Endothelial cell of umbilical vein (primary cell): ENCODE measurements around the gene SRBD1. TPM values are rescaled to one million over a fixed set of nuclear protein-coding genes. Genes with fewer than 3 reads are reported as not detected.

ENCODE experiments used
- BruUV-seq: library from RNA; stranded (reverse); fragments of 400-500 nt; replicated peaks from 2 replicates; lab custom pipeline; 2021; lab: Mats Ljungman, UMichigan
- CTCF ChIA-PET: fragments of 300-600, 350-600 bp; sonication (Branson Sonifier 250); formaldehyde crosslinking; loops from one replicate; lab custom pipeline; 2021; ENCODE audit warnings: antibody characterized with exemption, inconsistent platforms; lab: Charles Lee
- POLR2A ChIA-PET: fragments of 300-600, 350-600 bp; sonication (Branson Sonifier 250); formaldehyde crosslinking; loops from one replicate; lab custom pipeline; 2021; ENCODE audit warnings: antibody characterized with exemption, inconsistent platforms; lab: Charles Lee
- DNase-seq: peaks from one replicate; pipeline ENCODE4 v3.0.0-alpha.2; 2011; ENCODE audit warnings: low read depth, low spot score
- FAIRE-seq: peaks from 2 replicates; lab custom pipeline; 2011; peaks lifted over from hg19 to GRCh38; lab: Jason Lieb, UNC
- H2AFZ ChIP-seq: 2 replicates; pipeline ENCODE4 v1.6.0; 2012; ENCODE audit warnings: low read depth, low read length, control low read depth, inconsistent platforms
- H3K27ac ChIP-seq: 2 replicates; pipeline ENCODE4 v1.5.1; 2011; ENCODE audit warnings: low read depth, mild to moderate bottlenecking, control low read depth, low read length, moderate library complexity; ENCODE audit not compliant: insufficient read depth
- H3K27me3 ChIP-seq, 2 experiments: 2 replicates each; pipeline versions ENCODE4 v1.6.0 to v1.6.1; 2011; ENCODE audit warnings: low read length in 2 of 2, mixed read lengths in 1 of 2; ENCODE audit not compliant: control insufficient read depth in 2 of 2, insufficient read depth in 2 of 2
- H3K36me3 ChIP-seq, 2 experiments: 2 replicates in 1 of 2; 3 replicates in 1 of 2; pipeline ENCODE4 v1.5.1; 2011; ENCODE audit warnings: low read length in 2 of 2, mild to moderate bottlenecking in 1 of 2, moderate library complexity in 1 of 2; ENCODE audit not compliant: control insufficient read depth in 2 of 2, insufficient read depth in 2 of 2; ENCODE audit errors: extremely low read depth in 1 of 2
- H3K4me1 ChIP-seq: 3 replicates; pipeline ENCODE4 v1.5.1; 2011; ENCODE audit warnings: mild to moderate bottlenecking, low read length; ENCODE audit not compliant: control insufficient read depth, insufficient read depth; ENCODE audit errors: extremely low read depth
- H3K4me2 ChIP-seq: 2 replicates; pipeline ENCODE4 v1.6.1; 2011; ENCODE audit warnings: low read length, control low read depth, mixed read lengths; ENCODE audit not compliant: insufficient read depth
- H3K4me3 ChIP-seq, 3 experiments: fragments of 200-600 bp in 1 of 3; sonication (generic), shearing (Covaris generic) in 1 of 3; replicated peaks in 1 of 3; 2 replicates each; pipeline ENCODE4 v1.5.1; 2011 to 2016; ENCODE audit warnings: control low read depth in 3 of 3, low read length in 3 of 3, mild to moderate bottlenecking in 2 of 3, inconsistent platforms in 1 of 3, low read depth in 1 of 3, moderate library complexity in 1 of 3; ENCODE audit not compliant: insufficient read depth in 1 of 3
- H3K79me2 ChIP-seq: 2 replicates; pipeline ENCODE4 v1.6.0; 2012; ENCODE audit warnings: low read length, inconsistent platforms; ENCODE audit not compliant: control insufficient read depth, insufficient read depth
- H3K9ac ChIP-seq: replicated peaks from 2 replicates; pipeline ENCODE3; 2011; ENCODE audit warnings: low read length, control low read depth; ENCODE audit not compliant: insufficient read depth; ENCODE audit errors: extremely low read depth
- H3K9me1 ChIP-seq: replicated peaks from 3 replicates; pipeline ENCODE4 v1.6.0; 2011; ENCODE audit warnings: mild to moderate bottlenecking, low read length; ENCODE audit not compliant: control insufficient read depth, insufficient read depth; ENCODE audit errors: extremely low read depth
- H3K9me3 ChIP-seq: replicated peaks from 2 replicates; pipeline ENCODE4 v1.5.1; 2012; ENCODE audit warnings: low read length, inconsistent platforms; ENCODE audit not compliant: control insufficient read depth, insufficient read depth
- H4K20me1 ChIP-seq: replicated peaks from 2 replicates; pipeline ENCODE3; 2011; ENCODE audit warnings: mild to moderate bottlenecking, low read length; ENCODE audit not compliant: control insufficient read depth, insufficient read depth; ENCODE audit errors: extremely low read depth
- FOS ChIP-seq: IDR thresholded peaks from 2 replicates; pipeline ENCODE4 v1.6.1; 2011; ENCODE audit warnings: mild to moderate bottlenecking, low read length, moderate library complexity, borderline replicate concordance; ENCODE audit not compliant: insufficient read depth
- GATA2 ChIP-seq: IDR thresholded peaks from 2 replicates; pipeline ENCODE4 v1.7.0; 2011; ENCODE audit warnings: low read depth, mild to moderate bottlenecking, moderate library complexity, mixed read lengths, low read length; ENCODE audit not compliant: insufficient read length, insufficient read depth
- JUN ChIP-seq: IDR thresholded peaks from 2 replicates; pipeline ENCODE4 v1.6.1; 2011; ENCODE audit warnings: borderline replicate concordance, low read depth; ENCODE audit not compliant: insufficient read length, insufficient read depth
- MYC ChIP-seq: IDR thresholded peaks from one replicate; pipeline ENCODE4 v1.6.1; 2011; ENCODE audit warnings: mild to moderate bottlenecking, low read depth, low read length
- POLR2A ChIP-seq: IDR thresholded peaks from 2 replicates; pipeline ENCODE4 v1.6.1; 2012; ENCODE audit warnings: low read depth, mild to moderate bottlenecking, control low read depth, low read length
- dilution Hi-C: fragments of 300-500 bp; cut with MboI; formaldehyde crosslinking; loops from one replicate; pipeline ENCODE4 v1.15.0; 2019; ENCODE audit warnings: low sequenced_read_pairs; ENCODE audit not compliant: extremely low pct_ligation_motif_present
- intact Hi-C: fragments of 100-400 bp; cut with micrococcal nuclease; formaldehyde crosslinking; loops from one replicate; pipeline ENCODE4 v1.10.0; 2022
- polyA plus RNA-seq, 4 experiments: library from polyadenylated mRNA; depleted of rRNA in 3 of 4; stranded (reverse) in 3 of 4; unstranded in 1 of 4; fragments of >200 nt; gene quantifications; 2 replicates each; pipeline versions ENCODE4 v1.2.1 to v1.2.3, GENCODE V29; 2011 to 2012; ENCODE audit warnings: missing spikeins in 1 of 4
- total RNA-seq: library from RNA; stranded (reverse); gene quantifications from 2 replicates; pipeline ENCODE4 v1.2.3, GENCODE V29; 2021

SRBD1 gene
- total and polyA plus RNA-seq, 2 donors (not counting 3 experiments of a cell fraction or from before 2014, with no cell fraction given) = 3.7 to 12.5 TPM

GRCh38 chr2:45459860-45460259 is 151.2 kb downstream of the SRBD1 start:
- H3K4me1 ChIP-seq = peaks cover 6% of the 10 kb centered on the region
- TF ChIP-seq GATA2 = peak; percentile 32
- TF ChIP-seq MYC = no peak
- no peak overlapping the region for H2AFZ ChIP-seq
- no peaks in the 10 kb centered on the region for H3K36me3 ChIP-seq
- dilution Hi-C loops = no loop called here
- no peak overlapping the region for H3K4me3 ChIP-seq
- no TSS peak for BruUV-seq
- no peaks in the 10 kb centered on the region for H3K9me3 ChIP-seq
- H3K9ac ChIP-seq = no peak overlapping the region
- FAIRE-seq = no peak
- DNase-seq = no peak
- CTCF ChIA-PET = interaction anchor here (2.3 kb wide), 1 partner anchor 10 kb away, joined by 5 read pairs; no protein-coding TSS in a partner anchor
- POLR2A ChIA-PET = no interaction called here
- H3K4me2 ChIP-seq = no peak overlapping the region
- no peaks in the 10 kb centered on the region for H3K79me2 ChIP-seq
- H3K27me3 ChIP-seq = no peaks in the 10 kb centered on the region
- no peaks in the 10 kb centered on the region for H3K9me1 ChIP-seq
- no peaks in the 10 kb centered on the region for H4K20me1 ChIP-seq
- no peak overlapping the region for H3K27ac ChIP-seq
- intact Hi-C loops = no loop called here

GRCh38 chr2:45458909-45459563 is 152.0 kb downstream of the SRBD1 start:
- Histone ChIP-seq H3K27ac (peak overlapping the region; percentile 16), H3K9ac (no peak overlapping the region), H3K79me2 (no peaks in the 10 kb centered on the region), H3K9me3 (no peaks in the 10 kb centered on the region), H3K36me3 (no peaks in the 10 kb centered on the region), H3K27me3 (no peaks in the 10 kb centered on the region), H3K4me1 (peaks cover 6% of the 10 kb centered on the region), H3K4me3 (no peak overlapping the region), H3K4me2 (peak overlapping the region; percentile 37), H3K9me1 (no peaks in the 10 kb centered on the region), H2AFZ (peak overlapping the region; percentile 57), H4K20me1 (no peaks in the 10 kb centered on the region)
- intact Hi-C loops = no loop called here
- FAIRE-seq = peak; percentile 68
- ChIA-PET CTCF (interaction anchor here (1.2 to 2.3 kb wide), 2 partner anchors 9 to 24 kb away, joined by 3 to 5 read pairs; no protein-coding TSS in a partner anchor), POLR2A (no interaction called here)
- TF ChIP-seq POLR2A = no peak
- peak; percentile 36 for TF ChIP-seq JUN
- TF ChIP-seq FOS = peak; percentile 27
- TF ChIP-seq GATA2 = no peak
- no TSS peak for BruUV-seq
- dilution Hi-C loops = no loop called here
- peak; percentile 68 for DNase-seq
